ENCODE data around the gene WDPCP.
"Not testable (repeated sequence)": the region's sequence is repeated elsewhere in the genome, so short reads cannot be mapped to it uniquely, and the experiment has no call there.

WDPCP gene

DNA sequence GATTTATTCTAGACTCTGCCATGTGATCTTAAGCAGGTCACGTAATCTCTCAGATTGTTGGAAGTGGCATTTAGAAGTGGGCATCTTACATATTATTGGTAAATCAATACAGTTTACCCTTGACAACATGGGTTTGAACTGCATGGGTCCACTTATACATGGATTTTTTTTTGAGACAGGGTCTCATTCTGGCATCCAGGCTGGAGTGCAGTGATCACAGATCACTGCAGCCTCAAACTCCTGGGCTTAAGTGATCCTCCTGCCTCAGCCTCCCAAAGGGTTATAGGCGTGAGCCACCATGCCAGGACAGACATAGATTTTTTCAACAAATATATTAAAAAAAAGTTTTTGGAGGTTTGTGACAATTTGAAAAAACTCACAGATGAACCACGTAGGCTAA is 393.0 kb downstream of the WDPCP start:
- DNase-seq, result no peak

DNA sequence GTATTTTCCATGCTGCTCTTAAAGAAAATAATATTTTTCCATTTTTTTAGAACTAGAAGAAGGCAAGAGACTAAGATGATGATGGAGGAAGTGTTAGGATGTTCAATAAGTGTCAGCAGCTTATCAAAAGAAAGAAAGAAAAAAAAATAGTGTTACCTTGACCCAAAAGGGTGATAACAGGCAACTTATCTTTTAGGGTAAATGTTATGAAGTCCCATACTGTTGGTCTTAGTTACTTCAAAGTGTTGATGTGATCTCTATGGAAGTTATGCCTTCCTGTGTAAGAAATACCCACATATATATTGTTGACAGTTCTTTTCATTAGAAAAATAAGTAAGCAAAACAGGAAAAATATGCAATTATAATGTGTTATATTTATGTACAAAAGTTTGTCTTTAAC is 394.1 kb downstream of the WDPCP start:
- DNase-seq, result no peak

DNA sequence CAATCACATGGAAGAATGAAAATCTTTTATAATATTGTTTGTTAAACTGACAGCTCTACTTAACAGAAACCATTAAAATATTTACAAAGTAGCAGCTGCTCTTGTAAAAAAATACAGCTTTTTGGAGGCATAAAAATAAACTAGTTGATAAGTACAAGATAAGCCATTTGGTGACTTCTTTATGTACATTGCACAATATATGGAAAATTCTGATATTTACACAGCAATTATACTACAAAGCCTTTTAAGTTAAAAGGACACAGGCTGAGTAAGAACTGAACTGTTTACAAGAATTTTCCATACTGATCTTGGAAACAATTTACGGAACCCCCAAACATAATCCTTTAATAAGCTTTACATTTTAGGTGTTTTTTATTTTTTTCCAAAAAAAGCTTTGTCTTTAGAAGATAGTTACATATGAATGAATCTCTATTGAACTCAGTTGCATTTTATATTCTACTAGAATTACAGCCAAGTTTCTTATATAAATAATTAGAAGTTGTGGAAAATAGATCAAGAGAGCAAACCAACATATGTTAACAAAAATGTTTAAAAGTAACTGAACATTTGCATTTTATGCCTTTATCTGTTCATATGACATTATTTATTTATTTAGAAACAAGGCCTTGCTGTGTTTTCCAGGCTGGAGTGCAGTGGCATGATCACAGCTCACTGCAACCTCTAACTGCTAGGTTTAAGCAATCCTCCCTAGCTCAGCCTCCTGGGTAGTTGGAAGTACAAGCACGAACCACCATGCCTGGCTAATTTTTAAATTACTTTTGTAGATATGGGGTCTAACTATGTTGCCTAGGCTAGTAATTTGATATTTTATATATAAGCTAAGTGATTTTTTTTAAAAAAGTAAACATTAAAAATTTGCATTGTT is 395.1 kb downstream of the WDPCP start:
- no peak for DNase-seq

DNA sequence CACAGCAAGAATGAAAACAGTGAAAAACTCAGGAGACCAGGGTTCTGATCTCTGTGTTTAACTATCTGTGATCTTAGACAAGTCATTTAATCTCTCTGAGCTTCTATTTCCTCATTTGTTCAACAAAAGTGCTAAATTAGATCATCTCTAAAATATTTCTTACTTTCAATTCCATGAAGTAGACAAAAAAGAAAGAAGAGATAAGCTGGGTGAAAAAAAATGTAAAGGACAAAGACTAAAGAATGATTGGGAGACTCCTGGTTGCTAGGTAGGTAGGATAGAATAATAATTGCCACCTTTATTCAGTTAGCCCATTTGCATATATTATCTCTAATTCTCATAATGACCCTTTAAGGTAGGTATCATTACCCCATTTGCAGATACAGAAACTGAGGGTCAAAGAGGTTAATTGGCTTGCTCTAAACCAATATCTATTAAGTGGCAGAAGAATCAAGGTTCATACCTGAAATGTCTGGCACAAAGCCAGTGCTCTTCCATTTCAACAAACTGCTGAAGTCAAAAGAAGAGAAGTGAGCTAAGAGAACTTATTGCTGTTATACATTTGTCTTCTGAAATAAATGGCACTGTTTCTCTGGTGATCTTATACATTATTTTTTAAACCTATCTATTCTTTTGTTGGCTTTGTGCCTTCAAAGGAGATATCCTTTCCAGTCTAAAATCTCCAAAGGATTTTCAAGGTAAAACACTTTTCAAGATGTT is 395.9 kb downstream of the WDPCP start:
- no peak for DNase-seq

DNA sequence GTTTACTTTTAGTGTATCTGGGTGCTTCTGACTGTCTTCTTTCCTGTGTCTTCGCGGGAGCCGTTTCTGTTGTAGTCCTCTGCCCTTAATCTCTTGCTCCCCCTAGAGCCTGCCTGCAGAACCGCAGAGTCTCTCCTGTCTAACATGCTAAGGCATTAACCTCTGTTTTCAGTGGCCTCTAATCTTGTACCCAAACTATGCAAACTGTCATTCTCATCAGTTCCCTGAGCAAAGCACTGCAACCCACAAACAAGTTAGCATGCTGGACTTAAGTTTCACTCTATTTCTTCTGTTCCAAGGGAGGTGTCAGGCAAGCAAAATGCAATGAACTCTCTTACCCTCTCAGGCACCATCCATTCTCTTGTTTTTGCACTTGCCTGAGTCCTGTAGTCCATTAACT is 399.3 kb downstream of the WDPCP start:
- no peak for DNase-seq

DNA sequence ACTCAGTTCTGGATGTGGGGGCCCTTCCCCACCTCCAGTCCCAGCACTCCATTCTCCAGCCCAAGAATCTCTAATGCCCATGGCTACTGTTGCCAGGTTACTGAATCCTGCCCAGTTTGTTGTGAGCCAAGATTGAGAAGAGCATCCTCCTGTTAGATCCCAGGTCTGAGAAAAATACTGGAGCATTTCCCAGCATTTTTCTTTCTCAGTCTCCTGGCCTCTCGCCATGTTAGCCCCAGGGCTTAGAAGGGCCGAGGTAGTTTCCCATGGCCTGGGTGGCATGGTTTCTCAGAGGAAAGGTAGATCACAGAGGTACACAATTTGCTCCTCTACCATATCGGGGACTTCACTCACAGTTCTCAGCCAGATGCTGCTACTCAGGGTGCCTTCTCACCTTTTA is 401.9 kb downstream of the WDPCP start:
- DNase-seq, result no peak

DNA sequence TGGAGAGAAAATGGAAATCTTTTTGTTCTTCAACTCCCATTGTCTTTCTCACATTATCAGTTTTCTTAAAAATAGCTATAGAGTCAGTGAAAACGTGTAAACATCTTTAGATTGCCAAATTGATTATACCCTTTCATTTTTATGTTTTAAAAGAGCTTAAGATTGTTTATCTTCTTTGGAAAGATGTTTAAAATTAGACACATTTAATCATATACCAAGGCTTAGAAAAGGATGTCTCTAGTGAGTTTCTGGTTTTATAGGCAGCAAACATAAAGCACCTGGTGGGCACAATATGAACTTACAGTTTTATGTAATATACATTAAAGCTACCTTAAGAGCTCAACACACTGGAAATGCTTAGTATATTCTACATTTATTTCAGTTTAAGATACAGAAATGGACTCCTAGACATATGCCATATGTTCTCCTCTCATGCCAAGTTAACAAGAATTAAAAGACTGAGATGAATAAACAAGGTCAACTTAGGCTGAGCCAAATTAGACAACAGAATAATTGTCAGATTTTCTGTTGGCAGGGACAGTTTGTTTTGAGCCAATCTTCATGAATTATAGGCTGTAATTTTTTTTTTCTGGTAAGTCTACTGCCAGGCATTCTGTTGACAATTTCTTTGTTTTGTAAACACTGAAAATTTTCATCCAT is 425.0 kb downstream of the WDPCP start:
- peak; percentile 12 for DNase-seq

DNA sequence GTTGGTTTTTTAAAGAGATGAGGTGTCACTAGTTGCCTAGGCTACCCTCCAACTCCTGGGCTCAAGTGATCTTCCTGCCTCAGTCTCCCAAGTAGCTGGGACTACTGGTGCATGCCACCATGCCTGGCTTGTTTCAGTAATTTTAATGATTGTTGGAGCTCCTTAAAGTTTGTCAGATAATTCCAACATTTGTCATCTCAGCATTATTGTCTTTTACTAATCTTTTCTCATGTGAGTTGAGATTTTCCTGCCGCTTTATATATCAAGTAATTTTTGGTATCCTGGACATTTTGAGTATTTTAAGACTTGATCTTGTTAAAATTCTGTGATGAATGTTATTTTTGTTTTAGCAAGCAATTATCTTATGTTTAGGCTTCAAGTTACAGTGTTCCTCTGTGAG is 429.0 kb downstream of the WDPCP start:
- no peak for DNase-seq

DNA sequence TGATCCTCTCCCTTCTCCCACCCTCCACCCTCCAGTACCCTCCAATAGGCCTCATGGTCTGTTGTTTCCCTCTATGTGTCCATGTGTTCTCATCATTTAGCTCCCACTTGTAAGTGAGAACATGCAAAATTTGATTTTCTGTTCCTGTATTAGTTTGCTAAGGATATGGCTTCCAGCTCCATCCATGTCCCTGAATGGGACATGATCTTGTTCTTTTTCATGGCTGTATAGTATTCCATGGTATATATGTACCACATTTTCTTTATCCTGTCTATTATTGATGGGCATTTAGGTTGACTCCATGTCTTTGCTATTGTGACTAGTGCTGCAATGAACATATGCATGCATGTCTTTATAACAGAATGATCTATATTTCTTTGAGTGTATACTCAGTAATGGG is 451.6 kb downstream of the WDPCP start:
- not testable (repeated sequence) for DNase-seq

DNA sequence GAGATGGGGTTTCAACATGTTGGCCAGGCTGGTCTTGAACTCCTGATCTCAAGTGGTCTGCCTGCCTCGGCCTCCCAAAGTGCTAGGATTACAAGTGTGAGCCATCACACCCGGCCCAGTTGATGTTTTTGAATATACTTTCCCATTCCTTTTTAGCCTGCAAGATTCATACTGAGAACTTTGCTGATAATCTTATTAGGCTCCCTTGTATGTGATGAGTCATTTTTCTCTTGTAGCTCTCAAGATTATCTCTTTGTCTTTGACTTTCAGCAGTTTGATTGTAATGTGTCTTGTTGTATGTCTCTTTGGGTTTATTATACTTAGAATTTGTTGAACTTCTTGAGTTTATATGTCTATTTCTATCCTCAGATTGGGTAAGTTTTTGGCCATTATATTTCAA is 456.3 kb downstream of the WDPCP start:
- no peak for DNase-seq

DNA sequence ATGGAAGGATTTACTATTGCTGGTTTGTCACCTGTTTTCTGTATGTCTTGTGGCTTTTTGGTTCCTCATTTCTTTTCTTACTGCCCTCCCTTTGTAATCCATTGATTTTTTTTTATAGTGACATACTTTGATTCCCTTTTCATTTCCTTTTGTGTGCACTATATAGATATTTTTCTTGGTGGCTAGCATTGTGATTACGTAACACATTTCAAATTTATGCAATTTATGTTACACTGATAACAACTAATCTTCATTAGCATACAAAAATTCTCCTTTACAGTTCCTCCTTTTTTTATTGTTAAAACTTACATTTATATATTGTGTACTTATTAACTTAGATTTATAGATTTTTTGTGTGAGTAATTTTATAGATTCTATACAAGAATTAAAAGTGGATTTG is 457.1 kb downstream of the WDPCP start:
- no peak for DNase-seq

DNA sequence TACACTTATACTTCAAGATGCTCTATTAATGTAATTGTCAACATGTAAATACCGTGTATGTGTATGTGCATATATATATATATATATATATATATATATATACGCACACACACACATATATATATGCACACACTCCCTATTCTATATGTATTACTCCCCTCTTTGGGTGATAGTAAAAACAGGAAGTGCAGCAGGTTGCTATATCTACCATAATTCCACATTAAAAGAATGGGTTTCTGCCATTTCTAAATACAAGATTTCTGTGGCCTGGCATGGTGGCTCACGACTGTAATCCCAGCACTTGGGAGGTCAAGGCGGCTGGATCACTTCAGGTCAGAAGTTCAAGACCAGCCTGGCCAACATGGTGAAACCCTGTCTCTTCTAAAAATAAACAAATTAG is 460.7 kb downstream of the WDPCP start:
- no peak for DNase-seq

DNA sequence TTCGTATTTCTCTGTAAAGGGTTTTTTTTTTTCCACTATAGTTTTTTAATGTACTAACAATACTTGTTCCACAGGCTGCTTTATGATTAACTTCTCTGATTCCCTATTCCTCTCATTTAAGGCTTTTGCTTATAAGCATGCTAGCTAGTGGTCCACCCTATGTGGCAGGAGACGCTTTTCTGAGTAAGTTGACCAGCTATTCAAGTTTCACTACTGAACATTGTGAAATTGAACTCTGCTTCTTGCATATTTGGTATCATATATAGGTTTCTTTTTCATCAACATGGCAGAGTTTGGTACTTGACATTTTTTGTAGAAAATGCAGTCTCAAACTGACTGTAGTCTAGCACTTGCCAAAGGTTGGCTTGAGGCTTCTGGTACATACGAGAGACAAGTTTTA is 463.4 kb downstream of the WDPCP start:
- DNase-seq, result no peak

DNA sequence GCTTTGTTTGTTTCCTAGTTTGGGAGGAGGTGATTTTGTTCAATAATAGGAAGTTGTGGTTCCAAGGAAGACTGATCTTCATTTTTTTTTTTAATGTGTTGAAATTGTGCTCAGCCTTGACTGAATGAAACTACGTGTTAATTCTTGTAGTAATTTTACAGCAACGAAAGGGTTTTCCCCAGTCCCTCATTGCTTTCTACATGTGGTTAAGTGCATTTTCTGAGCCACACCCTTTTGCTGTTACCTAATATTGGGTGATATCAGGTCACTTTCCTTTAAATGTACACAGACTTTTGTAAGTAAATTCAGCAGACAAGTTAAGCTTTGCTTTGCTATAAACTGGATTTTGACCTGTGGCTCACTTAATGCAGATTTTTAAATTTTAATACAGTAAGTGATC is 464.1 kb downstream of the WDPCP start:
- DNase-seq, result no peak

DNA sequence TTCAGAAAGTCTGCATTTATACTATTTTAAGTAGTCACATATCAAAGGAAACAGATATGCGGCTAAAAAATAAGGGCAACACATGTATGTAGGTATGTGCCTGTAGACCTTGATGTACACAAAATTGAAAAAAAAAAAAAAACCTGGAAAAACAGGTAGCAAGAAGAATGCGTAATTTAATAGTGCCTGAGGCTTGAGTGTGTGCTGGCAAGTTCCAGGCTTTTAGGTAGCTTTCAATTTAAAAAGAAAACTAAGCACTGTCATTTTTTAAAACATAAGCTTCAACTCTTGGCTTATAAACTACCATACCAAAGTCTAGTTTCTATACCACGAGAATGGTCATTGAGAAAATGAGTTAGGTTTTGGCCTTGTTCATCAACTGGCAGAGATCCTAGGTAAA is 465.4 kb downstream of the WDPCP start:
- no peak for DNase-seq

DNA sequence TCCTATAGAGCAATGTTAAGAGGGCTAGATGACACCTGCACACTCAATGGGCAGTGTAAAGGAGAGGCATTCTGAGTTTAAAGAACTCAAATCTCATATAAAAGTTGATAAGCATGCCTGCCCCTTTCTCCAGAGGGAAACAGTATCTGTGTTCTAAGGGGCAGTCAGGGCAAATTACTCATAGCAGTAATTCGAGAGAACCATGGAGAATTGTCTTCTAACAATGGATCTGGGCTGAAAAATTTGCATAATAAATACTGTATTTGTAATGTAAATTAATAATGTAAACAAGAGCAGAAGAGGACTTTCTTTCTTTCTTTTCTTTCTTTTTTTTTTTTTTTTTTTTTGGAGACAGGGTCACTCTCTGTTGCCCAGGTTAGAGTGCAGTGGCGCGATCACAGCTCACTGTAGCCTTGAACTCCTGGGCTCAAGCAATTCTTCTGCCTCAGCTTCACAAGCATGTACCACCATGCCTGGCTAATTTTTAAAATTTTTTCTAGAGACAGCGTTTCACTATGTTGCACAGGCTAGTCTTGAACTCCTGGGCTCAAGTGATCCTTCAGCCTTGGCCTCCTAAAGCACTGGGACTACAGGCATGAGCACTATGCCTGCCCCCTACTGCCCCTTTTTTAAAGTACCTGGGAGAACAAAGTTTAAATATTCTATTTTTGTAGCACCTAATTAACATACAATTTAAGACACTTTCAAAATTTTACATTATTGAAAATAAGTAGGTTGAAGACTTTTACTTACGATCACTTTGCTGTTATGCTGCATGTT is 467.0 kb downstream of the WDPCP start:
- DNase-seq, result no peak

DNA sequence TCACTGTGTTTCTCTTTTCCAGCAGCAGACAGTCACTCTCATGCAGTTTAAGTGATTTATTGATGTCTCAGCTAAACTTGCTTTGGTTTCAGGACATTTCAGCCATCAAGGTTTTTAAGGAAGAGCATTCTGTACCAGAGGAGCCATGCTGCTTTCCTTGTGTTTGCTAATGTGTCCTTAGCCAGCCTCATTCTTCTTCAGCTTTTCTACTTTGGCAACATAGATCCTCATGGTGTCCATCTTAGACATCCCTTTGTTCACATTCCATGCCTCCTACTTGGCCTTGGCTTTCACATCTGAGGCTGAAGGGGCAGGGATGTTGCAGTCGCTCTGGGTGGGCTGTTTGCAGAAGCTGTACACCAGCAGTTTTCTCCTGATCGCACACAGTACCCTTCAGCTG is 469.5 kb downstream of the WDPCP start:
- DNase-seq, result no peak

DNA sequence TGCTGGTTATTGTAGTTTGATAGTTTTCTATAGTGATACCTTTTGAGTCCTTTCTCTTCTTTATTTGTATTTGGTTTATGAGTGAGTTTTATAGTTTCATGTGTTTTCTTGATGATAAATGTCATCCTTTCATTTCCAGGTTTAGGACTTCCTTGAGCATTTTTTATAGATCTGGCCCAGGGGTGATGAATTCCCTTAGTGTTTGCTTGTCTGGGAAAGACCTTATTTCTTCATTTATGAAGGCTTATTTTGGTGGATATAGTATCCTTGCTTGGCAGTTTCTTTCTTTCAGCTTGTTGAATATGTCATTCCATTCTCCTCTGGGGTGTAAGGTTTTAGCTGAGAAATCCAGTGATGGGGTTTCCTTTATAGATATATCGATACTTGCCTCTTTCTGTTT is 483.8 kb downstream of the WDPCP start:
- DNase-seq, result no peak

DNA sequence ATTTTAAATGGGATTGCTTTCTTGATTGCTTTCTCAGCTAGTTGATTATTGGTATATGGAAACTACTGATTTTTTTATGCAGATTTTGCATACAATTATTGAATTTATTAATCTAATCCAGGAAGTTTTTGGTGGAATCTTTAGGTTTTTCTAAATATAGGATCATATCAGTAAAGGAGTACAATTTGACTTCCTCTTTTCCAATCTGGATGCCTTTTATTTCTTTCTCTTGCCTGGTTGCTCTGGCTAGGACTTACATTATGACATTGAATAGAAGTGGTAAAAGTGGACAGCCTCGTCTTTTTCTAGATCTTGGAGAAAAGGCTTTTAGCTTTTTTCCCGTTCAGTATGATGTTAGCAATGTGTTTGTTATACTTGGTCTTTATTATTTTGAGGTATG is 486.3 kb downstream of the WDPCP start:
- DNase-seq, result no peak

DNA sequence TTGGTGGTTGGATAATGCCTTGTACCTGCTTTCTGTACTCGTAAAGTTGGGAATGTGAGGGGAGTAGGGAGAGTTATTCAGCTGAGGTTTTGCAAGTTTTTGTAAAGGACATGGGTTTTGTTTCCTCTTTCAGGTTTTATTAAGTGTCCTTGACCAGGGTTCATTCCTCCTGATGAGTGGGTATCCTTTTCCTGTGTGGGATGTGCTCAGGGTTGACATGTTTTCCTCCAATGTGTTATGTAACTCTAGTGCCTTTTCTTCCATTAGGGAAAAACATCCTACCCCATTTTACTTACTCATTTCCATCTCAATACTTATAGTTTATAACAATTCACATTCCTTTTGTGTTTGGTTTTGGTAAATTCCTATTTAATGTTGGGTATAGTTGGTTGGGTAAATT is 489.2 kb downstream of the WDPCP start:
- no peak for DNase-seq

DNA sequence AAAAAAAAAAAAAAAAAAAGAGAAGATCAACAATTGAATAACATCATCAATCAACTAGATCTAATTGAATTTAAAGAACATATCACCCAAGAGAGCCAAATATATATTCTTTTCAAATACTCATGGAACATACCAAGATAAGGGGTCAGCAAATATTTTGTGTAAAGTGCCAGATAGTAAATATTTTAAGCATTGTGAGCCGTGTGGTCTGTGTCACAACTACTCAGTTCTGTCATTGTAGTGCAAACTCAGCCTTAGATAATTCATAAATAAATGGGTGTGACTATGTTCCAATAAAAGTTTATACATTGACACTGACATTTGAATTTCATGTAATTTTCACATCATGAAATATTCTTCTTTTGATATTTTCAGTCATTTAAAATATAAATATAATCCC is 491.8 kb downstream of the WDPCP start:
- DNase-seq, result no peak

DNA sequence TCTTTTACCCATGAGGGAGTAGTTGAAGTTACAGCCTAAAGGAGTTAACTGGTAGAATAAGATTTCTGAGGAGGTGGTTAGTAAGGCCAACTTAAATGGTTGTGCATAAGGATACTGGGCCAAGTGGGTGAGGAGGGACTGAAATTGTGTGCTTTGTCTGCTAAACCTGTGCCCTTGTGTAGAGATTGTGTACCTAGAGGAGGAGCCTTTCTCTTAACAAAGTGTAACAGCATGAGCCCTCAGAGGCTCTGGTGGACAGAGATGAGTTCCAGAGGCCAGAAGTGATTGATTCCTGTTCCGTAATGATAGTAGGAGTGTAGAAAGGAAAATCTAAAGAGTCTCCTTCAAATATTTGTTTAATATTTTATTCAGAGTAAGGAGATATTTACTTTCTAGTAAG is 494.8 kb downstream of the WDPCP start:
- DNase-seq, result no peak

DNA sequence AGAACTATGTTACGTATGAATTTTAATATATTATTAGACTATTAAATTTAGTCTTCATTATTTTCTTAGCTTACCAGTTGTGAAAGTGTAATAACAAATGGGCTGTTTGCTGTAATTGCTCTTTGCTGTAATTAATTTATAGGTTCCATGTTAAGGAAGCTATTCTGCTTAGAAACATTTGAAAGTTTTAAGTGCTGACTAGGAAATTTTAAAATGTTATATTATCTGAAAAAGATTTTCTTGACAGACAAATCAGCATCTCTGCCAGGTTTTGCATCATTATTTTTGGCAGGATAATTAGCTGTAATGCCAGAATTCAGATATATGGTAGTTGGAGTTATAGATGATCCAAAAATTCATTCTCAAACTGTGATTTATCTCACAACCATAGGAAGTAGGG is 495.4 kb downstream of the WDPCP start:
- no peak for DNase-seq
